NCI-H2029 treated with DMSO at 0.1 percent for 48 hours (cell line): Measurements from ENCODE around the gene ADI1.
A peak's percentile ranks its signal among the peaks of the same experiment; 100 is the strongest.

Experiments
- DNase-seq: peaks from one replicate; lab custom pipeline; 2025; lab: John Stamatoyannopoulos, UW

ADI1 gene, protein sequence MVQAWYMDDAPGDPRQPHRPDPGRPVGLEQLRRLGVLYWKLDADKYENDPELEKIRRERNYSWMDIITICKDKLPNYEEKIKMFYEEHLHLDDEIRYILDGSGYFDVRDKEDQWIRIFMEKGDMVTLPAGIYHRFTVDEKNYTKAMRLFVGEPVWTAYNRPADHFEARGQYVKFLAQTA

DNA sequence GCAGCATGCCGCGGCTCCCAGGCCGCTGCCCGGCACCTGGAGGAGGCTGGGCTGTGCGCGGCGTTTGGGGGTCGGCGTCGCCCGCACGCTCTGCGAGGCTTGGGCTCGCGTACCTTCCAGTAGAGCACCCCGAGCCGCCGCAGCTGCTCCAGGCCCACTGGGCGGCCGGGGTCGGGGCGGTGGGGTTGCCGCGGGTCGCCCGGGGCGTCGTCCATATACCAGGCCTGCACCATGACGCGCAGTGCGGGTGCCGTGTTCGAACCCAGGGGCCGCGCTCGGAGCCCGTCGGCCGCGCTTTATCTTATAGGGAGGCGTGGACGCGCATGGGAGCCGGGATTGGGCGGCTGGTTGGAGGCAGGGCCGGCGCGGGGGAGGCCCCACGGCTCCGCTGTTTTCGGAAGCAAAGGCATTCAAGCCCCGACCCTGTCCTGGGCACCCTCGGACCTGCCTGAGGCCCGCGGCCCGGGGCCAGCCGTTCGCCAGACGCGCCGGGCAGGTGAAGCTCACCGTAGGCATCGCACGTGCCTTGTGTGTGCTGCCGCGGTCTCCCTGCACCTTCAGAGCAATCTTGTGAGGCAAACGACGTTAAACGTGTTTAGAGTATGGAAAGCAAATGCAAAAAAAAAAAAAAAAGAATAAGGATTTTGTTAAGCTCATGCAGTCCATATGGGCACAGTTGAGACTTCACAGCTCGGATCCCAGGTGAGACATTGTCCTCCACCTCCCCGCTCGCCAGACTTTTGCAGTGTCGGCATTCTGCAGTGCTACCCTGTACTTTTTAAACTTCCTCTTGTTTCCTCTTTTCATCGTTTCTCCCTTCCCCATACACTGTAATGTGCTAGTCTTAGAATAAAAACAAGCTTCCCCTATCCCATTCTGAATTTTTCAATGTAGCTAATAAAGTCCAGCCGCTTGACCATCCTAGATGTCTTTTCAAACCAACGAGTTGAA lies at the start of gene ADI1:
ADI1 (minus strand) TSS at position 277 of the 951 bp plus-strand sequence; CDS start at position 233, 44 bp downstream.
- peak; percentile 10 for DNase-seq

DNA sequence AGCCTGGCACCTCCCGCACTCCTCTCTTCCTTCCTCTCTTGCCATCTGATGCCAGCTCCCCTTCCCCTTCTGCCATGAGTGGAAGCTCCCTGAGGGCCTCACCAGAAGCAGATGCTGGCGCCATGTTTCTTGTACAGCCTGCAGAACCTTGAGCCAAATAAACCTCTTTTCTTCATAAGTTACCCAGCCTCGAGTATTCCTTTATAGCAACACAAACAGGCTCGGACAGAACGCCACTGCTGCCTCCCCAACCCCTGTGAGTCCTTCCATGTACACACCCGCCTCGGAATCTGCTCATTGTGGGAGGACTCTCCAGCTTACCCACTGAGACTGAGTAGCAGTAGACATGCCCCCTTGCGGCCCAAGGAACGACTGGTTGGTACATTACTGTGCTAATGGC lies 47.5 kb upstream of the ADI1 start:
- no peak for DNase-seq

DNA sequence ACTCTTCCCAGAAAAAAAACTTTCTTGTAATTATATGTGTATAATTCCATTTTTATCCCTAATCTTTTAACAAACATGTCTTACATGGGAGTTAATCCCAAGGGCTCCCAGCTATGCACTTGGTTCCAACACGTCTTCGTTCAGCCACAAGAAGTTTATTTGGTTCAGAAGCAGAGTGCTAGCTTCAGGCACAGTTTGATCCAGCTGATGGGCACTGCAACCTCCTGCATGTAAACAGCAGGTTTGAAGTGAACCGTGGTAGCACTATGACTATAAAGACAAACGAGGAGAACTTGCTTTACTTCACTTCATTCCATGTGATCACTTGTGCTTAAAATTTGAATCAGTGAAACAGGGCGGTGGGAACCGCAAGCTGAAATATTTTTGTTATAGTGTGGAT lies 45.8 kb upstream of the ADI1 start:
- no peak for DNase-seq

DNA sequence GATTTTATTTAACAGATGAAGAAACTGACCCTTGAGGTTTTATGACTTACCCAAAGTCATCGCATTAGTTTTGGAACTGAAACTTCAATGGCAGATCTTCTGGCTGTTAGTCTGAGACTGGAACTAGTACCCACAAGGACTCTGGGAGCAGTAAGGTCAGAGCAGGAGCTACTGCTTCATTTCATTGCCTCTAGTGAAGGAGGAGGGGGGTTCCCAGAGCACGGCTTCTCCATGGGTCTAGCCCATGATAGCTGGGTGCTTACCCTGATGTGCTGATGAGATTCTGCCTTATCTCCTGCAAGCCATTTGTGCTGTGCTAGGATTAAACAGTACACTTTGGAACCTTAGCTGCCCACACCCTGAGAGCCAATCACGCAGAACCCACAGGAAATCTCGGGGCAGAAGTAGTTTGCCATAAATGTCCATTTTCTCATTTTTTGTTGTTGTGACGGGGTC lies 44.2 kb upstream of the ADI1 start:
- no peak for DNase-seq

DNA sequence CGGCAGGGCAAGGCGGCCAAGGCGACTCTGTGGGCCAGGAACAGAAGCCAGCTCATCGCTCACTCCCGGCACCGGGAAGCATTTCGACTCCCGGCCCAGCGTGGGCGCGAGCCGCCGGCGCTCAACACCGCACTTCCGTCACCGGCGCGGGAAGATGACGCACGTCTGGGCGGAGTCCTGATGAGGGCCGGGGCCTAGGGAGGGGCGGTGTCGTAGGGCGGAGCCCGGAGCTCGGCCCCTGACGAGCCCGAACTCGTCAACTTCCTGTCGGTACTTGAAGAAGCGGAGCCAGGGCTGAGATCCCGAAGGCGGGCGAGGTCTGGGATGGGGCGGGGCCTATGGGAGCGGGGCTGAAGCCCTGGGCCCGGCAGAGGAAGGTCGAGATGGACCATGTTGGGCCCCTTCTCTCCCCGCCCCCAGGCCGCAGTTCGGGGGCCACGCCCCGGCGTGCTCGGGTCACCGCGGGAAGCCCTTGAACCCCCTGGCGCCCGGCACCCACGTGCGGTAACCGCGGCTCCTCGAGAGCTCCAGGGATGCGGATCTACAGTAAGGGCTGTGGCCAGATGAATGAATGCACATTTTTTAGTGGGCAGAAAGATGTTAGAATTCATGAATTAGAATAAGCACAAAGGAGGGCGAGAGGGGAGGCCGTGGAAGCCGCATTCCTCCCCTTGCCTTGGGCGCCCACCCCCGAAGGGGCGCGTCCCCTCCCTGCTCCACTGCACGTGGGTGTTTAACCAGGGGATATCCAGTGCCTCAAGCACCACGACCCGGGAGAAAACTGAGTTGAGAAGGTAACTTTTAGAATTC lies 39.1 kb upstream of the ADI1 start, which contains the start of gene RNASEH1:
RNASEH1 (minus strand) TSS at position 129 of the 810 bp plus-strand sequence; CDS start at position 56, 73 bp downstream.
- DNase-seq = peak; percentile 68

DNA sequence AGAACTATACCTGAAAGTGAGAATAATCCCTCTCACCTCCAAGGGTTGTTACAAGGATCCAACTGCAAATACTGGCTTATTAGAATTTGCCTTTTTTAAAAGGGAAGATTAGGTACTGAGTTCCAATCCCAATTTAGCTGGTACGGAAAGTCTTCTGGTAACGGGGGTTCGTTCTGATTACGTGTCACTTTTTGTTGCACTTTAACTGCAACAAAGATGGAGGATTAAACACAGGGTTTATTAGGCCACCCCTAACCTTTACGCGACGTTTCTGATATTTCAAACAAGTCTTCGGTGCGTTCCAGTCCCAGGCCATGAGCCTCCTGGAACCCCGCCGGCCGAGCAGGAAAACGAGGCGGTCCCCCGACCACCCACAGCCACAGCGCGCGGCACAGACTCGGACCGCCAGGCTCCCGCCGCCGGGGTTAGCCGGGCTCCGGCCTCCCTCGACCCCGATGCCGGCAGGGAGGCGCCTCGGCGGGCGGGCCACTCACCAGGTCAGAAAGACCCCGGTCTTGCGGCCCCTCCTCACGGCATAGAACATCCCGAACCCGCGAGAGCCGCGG lies 38.4 kb upstream of the ADI1 start:
- DNase-seq = no peak

DNA sequence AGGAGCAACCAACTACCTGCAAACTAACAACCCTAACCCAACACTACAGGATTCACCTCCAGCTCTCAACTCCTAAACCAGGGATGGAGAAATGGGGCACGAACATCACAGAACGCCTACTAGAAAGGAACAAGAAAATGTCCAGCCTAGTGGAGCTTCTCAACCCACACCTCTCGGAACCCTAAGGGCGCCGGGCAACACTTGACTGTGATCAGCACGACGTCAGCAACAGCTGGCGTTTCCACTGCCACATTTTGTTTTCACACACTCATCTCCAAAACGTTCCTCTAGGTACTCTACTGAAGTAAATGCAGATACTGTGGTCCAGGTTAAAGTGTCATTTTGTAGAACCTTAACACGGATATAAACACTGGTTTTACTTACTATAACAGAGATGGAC lies 34.6 kb upstream of the ADI1 start:
- DNase-seq = no peak

DNA sequence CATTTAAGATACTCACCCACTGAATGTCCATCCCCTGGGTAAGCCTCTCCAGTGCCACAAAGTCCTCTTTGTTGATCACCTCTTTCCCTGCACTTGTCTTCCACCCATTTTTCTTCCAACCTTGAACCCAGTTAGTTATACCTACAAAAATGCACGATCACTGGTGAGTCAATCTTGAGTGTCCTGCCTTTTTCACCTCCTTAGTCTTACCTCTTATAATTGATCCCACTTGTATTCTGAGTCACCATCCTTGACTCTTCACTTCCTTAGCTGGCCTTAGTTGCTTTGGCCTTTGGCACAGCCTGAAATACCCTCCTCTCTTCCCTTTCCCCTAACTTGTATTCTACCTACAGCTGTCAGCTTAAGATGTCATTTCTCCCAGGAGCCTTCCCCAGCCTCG lies 28.6 kb upstream of the ADI1 start:
- DNase-seq = no peak

- DNase-seq = no peak
Observed at GRCh38 chr2:3545788-3546478, 26.6 kb upstream of the ADI1 start.

DNA sequence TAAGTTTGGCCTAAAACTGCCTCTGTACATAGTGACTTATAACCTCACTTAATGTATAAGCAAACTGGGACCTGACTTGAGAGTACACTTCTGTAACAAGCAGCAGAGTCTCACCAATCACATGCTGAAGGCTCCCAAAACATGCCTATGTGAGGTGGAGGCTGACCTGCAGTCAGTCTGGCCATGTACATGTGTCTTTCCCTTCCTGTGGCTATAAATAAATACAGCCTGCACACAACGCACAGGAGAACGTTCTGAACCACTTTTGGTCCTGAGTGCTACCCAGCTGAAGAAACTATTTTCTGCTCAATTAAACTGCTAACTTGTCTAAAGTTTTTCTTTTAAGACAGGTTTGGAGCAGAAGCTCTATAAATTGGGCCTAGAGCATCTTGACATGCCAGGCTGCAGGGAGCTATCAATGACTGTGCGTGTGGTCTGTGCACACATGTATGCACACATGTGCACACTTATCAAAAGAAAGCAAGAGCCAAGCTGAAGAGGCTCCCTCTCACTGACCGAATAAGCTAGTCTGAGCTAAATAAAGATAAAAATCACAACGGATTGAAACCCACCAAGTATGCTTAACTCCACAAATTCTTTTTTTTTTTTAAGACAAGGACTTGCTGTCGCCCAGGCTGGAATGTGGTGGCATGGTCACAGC lies 23.8 kb upstream of the ADI1 start:
- DNase-seq = no peak

DNA sequence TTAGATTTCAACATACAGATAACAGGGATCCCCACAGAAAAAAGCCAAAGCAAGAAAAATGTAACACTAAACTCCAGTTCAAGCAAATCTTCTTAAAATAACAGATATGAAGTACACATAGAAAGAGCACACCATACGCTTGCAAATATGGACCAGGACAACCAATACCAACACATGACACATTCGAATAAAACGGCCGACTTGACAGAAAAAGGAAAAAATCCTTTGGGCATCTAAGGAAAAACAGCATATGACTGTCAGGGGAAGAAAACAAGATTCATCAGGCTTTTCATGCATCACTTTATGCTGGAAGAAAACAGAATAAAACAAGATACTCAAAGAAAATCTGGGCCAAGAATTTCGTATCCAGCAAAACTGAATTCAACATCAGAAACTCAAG lies 22.8 kb upstream of the ADI1 start:
- DNase-seq = no peak

DNA sequence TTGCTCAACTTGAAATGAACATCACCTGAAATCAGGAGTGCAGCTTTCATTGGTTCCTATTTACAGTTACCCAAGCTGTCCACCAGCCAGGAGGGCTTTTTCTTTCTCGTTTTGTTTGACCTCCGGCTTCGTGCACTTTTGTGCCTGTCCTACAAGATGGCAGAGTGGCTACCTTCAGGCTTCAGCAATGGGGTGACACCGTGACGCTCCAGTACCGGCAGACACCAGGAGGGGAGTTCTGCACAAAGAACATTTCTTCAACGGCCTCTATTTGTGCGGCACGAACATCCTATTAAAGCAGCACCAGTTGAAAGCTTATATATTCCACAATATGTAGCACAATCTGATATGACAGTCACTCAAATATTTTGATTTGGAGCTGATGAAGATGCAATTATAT lies 20.5 kb upstream of the ADI1 start:
- DNase-seq = no peak

DNA sequence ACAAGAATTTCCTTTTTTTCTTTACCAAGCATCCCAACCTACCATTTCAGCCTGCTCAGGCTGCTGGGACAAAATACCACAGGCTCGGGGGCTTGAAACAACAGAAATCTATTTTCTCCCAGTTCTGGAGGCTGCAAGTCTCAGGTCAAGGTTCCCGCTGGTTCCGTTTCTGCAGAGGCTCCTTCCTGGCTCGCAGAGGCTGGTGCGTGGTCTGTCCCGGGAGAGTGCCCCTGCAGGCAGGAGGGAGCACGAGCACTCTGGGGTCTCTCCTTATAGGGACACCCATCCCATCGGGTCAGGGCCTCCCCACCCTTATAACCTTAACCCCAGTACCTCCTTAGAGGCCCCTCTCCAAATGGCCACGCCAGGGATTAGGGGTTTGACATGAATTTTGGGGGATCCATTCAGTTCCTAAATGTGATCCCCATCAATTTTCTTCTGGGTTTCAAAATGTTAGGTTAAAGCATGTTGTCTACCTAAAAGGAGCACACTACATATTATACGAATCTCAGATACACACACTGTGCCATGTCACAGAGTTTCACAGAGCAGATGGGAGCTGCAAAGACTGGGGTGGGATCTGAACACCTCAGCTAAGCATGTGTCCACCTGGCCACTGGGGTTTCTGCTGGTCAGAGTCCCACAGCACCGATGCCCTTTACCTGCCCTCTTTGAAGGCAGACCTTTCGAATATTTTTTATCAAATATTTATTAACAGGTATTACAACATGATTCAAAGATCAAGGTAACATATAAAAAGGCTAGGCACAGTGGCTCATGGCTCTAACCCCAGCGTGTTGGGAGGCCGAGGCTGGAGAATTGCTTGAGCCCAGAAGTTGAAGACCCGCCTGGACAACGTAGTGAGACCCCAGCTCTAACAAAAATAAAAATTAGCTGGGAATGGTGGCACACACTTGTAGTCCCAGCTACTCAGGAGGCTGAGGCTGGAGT lies 17.6 kb upstream of the ADI1 start:
- DNase-seq = no peak

- DNase-seq = no peak
Observed at GRCh38 chr2:3535794-3536681, 16.7 kb upstream of the ADI1 start.

GRCh38 chr2:3535467-3535793 lies 16.1 kb upstream of the ADI1 start:
- no peak for DNase-seq

GRCh38 chr2:3534251-3534814 lies 15.0 kb upstream of the ADI1 start:
- DNase-seq = no peak

GRCh38 chr2:3533836-3534235 lies 14.5 kb upstream of the ADI1 start:
- no peak for DNase-seq

- DNase-seq = no peak
Observed at GRCh38 chr2:3532941-3533340, 13.6 kb upstream of the ADI1 start.
